ENCODE data around the gene MAP7D2.

The MAP7D2 gene

DNA sequence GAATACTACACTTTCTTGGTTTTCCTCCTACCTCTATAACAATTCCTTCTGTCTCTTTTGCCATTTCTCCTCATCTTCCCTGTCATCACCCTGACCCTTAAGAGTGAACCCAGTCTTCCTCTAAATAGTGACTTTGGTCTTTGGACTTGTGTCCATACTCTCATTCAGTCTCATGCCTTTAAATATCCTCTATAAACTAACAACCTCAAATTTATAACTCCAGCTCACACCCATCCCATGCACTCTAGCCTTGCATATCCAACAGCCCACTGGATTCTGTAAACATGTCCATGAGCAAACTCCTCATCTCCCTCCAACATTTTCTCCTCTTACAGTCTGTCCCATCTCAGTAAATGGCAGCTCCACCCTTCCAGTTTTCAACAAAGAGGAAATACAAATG is 140.9 kb downstream of the MAP7D2 start:
- DNase-seq (ENCODE audit: low read depth in 2 of 2, low spot score in 1 of 2): no peak

DNA sequence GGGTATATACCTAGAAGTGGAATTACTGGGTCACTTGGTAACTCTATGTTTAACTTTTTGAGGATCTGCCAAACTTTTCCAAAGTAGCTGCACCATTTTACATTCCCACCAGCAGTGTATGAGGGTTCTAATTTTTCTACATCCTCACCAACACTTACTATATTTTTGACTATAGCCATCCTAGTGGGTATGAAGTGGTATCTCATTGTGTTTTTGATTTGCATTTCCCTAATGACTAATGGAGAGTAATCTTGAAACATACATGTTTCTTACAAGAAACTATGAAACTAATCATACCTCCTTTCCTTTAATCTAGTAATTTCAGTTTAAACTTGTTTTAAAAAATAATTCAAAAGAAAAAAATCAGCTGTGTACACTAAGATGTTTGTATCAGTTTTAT is 143.7 kb downstream of the MAP7D2 start:
- no peak for DNase-seq (ENCODE audit: low read depth in 2 of 2, low spot score in 1 of 2)

DNA sequence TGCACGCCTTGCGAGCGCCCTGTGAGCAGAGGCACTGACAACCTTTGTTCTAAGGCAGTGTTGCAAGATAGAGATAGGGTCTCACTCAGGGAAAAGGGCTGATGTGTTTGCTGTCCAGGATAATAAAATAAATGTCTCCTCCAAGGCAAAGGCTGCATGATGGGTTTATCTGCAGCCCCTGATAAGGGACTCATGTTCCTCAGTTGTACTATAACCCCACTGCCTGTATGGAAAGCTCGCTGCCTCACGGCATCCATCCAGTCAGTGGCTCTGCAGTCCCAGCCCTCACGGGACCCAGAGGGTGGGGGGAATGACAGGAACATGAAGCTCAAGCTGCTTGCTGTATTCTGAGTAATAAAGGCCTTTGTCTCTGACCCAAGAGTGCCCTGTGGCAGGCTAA is 148.4 kb downstream of the MAP7D2 start:
- DNase-seq (ENCODE audit: low read depth in 2 of 2, low spot score in 1 of 2): no peak

DNA sequence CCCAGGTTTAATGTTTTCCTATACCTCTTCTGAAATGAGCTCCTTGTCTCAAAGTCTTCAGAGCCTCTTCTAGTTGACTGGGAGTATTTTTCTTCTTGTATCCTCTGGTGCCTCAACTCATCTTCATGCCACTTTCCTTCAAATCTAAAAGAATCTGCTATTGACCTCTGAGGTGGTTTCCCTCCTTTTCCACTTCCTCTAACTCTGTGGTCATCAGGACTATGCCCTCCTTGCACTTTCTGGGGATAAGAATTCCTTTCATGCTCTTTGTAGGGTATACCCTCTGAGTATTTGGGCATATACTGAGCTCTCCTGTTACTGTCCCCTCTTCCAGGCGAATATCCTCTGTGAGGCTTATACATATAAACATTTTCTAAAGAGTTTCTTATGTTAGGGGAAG is 150.7 kb downstream of the MAP7D2 start:
- no peak for DNase-seq (ENCODE audit: low read depth in 2 of 2, low spot score in 1 of 2)

DNA sequence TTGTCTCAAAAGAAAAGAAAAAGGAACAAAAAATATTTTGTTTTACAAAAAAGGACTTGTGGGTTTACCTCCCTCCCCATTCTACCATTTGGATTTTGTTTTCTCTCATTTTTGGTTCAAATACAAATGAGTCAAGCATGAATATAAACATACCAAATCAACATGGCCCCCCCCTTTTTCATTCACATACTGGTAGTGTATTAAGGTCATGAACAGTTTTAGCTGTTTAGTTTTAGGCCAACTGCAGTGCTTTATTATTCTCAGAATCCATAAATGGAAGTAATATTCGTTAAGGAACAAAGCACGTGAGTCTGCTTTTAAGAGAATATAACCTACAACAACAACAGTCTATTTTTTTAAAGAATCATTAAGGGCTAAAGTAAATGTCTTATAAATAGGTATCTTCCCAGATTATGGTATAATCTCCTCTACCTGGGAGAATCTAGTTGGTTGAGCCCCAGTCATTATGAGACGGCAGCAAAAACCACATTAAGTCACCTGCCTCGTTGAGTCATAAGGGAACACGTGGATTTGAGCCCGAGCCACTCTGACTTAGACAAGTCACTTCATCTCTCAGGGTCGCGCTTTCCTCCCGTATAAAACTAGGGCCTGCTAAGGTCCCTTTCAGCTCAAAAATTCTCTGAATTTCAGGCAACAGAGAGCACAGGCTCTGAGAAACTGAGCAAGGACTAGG is 152.5 kb downstream of the MAP7D2 start:
- no peak for DNase-seq (ENCODE audit: low read depth in 2 of 2, low spot score in 1 of 2)

GRCh38 chrX:19960913-19961312 is 155.8 kb downstream of the MAP7D2 start:
- DNase-seq (ENCODE audit: low read depth in 2 of 2, low spot score in 1 of 2): no peak

DNA sequence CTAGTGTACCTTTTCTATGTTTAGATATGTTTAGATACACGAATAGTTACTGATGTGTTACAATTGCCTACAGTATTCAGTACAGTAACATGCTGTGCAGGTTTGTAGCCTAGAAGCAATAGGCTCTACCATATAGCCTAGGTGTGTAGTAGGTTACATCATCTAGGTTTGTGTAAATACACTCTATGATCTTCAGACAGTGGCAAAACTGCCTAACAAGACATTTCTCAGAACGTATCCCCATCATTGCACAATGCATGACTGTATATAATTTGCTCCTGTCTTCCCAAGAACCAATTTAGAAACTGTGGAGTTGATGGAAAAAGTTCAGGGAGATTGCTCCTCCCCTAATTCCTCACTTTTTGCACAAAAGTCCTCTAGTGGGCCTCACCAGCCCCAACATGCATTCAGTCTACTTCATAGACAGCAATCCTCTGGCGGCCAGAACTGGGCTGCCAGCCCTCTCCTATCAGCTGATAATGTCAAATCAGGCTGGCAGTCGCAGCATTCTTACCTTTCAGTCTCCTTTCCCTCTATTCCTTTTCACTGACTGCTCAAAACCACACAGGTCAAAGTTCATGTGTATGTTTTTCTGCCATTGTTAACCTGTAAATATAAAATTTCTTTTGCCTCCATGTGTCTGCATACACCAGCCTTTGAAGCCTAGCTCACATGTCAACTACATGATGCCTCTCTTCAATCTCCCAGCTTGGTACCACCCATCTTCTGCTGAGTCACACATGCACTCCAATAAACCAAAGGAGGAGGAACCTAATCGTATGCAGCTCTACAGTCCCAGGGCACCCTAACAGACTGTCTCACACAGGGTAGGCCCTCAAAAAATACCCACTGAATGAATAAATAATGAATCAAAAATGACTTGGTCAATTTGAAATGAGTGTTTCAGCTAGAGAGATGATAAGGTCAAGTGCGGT is 157.9 kb downstream of the MAP7D2 start:
- DNase-seq (ENCODE audit: low read depth in 2 of 2, low spot score in 1 of 2): no peak

- DNase-seq (ENCODE audit: low read depth in 2 of 2, low spot score in 1 of 2): no peak
These were observed 159.8 kb downstream of the MAP7D2 start for GRCh38 chrX:19956923-19957322.

All from stimulated activated CD8-positive, alpha-beta memory T cell treated with anti-CD3 and anti-CD28 coated beads, Interleukin-4, amount 100 ng/mL, for 4 hours (primary cell).